ENCODE results near the gene BRICD5.

BRICD5 gene

DNA sequence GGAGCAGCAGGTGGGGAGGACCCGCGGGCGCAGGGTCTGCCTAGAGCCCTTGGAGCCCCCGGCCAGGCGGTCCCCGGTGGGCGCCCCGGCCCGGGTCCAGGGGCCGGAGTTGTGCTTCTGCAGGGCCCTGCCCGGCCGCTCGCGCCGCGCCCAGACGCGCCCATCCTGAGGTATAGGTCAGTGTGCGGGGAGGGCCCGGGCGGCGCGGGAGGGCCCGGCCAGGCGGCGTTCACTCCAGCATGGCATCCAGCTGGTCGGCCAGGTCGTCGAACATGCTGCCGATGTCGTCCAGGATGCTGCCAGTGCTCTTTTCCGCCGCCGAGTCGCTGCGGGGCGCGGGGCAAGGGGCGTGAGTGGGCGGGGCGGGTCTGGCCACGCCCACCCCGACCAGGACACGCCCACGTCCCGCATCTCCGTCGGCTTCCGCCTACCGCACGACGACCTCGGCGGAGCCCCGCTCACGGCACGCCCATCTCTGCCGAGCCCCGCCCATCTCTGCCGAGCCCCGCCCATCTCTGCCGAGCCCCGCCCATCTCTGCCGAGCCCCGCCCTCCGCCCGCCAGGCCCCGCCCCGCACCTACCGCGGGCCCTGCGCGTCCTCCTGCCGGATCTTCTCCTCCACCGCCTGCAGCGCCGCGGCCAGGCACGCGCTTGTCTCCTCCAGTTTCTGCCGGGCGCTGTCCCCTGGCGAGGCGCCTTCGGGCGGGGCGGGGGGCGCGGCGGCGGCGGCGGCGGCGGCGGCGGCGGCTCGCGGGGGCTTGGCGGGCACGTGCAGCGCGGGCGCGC, 32.1 kb downstream of the BRICD5 start:
- H3K27ac ChIP-seq = peak overlapping the region; percentile 73
- TF ChIP-seq CTCF (IDR thresholded peaks at IDR 0.05) (0 out of 2 replicates have a peak, but pooled peaks have one; percentile 9), ZFX (IDR thresholded peaks at IDR 0.05; ENCODE audit: borderline replicate concordance) (no peak)

DNA sequence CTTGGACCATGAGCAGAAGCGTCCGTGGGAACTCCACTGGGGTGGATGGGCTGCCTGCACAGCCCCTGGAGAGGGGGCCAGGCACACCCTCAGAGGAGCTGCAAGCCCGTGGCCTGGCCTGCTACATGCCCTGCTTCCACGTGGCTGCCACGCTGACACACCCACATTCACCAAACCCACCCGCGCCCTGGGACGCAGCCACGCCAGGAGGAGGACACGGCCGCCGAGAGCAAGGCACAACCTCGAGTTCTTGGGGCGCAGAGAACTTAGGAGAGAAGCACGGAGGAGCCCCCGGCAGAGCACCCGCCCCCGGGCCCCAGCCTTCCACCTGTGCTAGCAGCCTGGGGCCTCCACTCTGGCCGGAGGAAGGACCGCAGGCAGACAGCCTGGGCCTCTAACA, 33.1 kb downstream of the BRICD5 start:
- TF ChIP-seq ZFX (IDR thresholded peaks at IDR 0.05; ENCODE audit: borderline replicate concordance) (no peak), CTCF (IDR thresholded peaks at IDR 0.05) (no peak)
- peak overlapping the region; percentile 73 for H3K27ac ChIP-seq

DNA sequence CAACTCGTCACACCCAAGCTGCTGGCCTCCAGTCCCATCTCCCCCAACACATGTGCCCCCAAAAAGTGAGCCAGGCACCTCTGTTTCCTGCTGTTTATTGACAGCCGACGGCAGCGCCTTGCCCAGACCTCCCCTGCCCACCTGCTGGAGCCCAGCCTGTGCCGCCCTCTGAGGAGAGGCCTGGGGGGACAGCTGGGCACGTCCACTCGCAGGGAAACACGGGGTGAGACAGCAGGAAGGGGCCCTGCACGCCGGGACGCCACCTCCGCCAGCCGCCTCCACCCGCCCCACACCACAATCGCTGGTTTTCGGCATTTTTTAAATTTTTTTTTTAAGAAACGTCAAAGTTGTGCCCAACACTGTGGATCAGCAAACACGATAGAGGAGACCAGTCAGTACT, 33.6 kb downstream of the BRICD5 start:
- peak overlapping the region; percentile 73 for H3K27ac ChIP-seq
- TF ChIP-seq CTCF (IDR thresholded peaks at IDR 0.05) (no peak), ZFX (IDR thresholded peaks at IDR 0.05; ENCODE audit: borderline replicate concordance) (no peak)

DNA sequence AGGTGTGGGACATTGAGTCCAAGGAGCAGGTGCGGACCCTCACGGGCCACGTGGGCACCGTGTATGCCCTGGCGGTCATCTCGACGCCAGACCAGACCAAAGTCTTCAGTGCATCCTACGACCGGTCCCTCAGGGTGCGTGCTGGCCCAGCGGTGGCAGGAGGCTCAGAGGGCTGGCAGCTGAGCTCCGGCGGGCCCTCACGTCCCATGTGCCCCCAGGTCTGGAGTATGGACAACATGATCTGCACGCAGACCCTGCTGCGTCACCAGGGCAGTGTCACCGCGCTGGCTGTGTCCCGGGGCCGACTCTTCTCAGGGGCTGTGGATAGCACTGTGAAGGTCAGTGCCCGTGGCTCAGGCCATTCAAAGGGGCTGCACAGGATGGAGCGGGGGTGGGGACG, 34.6 kb downstream of the BRICD5 start:
- H3K27ac ChIP-seq = no peak overlapping the region
- TF ChIP-seq ZFX (IDR thresholded peaks at IDR 0.05; ENCODE audit: borderline replicate concordance) (no peak), CTCF (IDR thresholded peaks at IDR 0.05) (no peak)

DNA sequence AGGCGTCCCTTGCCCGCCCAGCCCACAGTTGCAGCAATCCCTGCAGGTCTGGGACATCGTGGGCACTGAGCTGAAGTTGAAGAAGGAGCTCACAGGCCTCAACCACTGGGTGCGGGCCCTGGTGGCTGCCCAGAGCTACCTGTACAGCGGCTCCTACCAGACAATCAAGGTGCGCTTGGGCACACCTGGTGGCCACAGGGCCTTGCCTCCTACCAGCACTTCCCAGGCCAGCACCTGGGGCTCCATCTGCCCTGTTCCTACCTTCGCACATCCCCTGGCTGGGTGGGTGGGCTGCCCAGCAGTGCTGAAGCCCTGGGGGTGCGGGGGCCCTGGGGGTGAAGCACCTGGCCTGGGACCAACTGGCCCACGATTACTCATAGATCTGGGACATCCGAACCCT, 35.2 kb downstream of the BRICD5 start:
- no peak for TF ChIP-seq ZFX (IDR thresholded peaks at IDR 0.05; ENCODE audit: borderline replicate concordance)
- no peak for TF ChIP-seq CTCF (IDR thresholded peaks at IDR 0.05)
- H3K27ac ChIP-seq = no peak overlapping the region

GRCh38 chr16:2174396-2175131, 36.1 kb downstream of the BRICD5 start:
- TF ChIP-seq ZFX (IDR thresholded peaks at IDR 0.05; ENCODE audit: borderline replicate concordance) (no peak), CTCF (IDR thresholded peaks at IDR 0.05) (no peak)
- H3K27ac ChIP-seq = no peak overlapping the region

DNA sequence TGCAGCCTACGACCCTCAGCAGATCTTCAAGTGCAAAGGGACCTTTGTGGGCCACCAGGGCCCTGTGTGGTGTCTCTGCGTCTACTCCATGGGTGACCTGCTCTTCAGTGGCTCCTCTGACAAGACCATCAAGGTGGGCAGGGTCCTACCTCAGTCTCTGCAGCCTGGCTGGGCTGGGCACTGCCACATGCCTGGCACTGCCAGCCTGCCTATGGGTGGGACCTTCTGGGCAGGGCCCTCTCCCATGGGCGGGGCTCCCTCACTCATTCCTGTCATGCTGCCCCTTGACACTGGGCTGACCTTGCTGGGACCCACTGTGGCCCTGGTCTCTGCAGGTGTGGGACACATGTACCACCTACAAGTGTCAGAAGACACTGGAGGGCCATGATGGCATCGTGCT, 36.7 kb downstream of the BRICD5 start:
- H3K27ac ChIP-seq = no peak overlapping the region
- TF ChIP-seq ZFX (IDR thresholded peaks at IDR 0.05; ENCODE audit: borderline replicate concordance) = no peak
- no peak for TF ChIP-seq CTCF (IDR thresholded peaks at IDR 0.05)
